ENCODE data around the gene COPS7A. TPM values are rescaled to one million over a fixed set of nuclear protein-coding genes. Genes with fewer than 3 reads are reported as not detected.

Gene COPS7A
- total and polyA plus RNA-seq, 9 donors, result 36.4 to 74.8 (median 48.4) TPM

- intact Hi-C loops (cut with DNase I), result no loop called here
These were observed 44.6 kb downstream of the COPS7A start for GRCh38 chr12:6768437-6768914.

GRCh38 chr12:6768990-6769389 is 45.1 kb downstream of the COPS7A start:
- DNase-seq, result peak; percentile 66 to 78 (median 73)
- no peaks in the 10 kb centered on the region for H3K36me3 ChIP-seq
- WGBS, 3 donors, result 18 to 31% (median 31%) methylated on average over 6 of the region's 6 CpGs
- peak overlapping the region; percentile 68 for H3K4me3 ChIP-seq
- H3K27ac ChIP-seq, result peak overlapping the region; percentile 91 to 100
- TF ChIP-seq CTCF (IDR thresholded peaks at IDR 0.05), result no peak
- peak; percentile 10 for TF ChIP-seq POLR2A (IDR thresholded peaks at IDR 0.05)
- no peak for TF ChIP-seq EP300 (IDR thresholded peaks at IDR 0.05)
- no peaks in the 10 kb centered on the region for H3K9me3 ChIP-seq
- intact Hi-C loops (cut with DNase I), result no loop called here
- H3K4me1 ChIP-seq (ENCODE audit: insufficient read depth), result peaks cover 24% of the 10 kb centered on the region
- H3K27me3 ChIP-seq, result no peaks in the 10 kb centered on the region

More at GRCh38 chr12:6768437-6768914, 44.6 kb downstream of the COPS7A start:
- peak overlapping the region; percentile 91 to 100 for H3K27ac ChIP-seq
- H3K9me3 ChIP-seq, result no peaks in the 10 kb centered on the region
- peaks cover 28% of the 10 kb centered on the region for H3K4me1 ChIP-seq (ENCODE audit: insufficient read depth)
- 8 to 15% (median 12%) methylated on average over 6 of the region's 6 CpGs for WGBS, 3 donors
- H3K4me3 ChIP-seq, result peak overlapping the region; percentile 68
- H3K27me3 ChIP-seq, result no peaks in the 10 kb centered on the region
- no peaks in the 10 kb centered on the region for H3K36me3 ChIP-seq
- peak in 1 of 5 donors; percentile 43 for DNase-seq
- no peak for TF ChIP-seq CTCF (IDR thresholded peaks at IDR 0.05)
- no peak for TF ChIP-seq POLR2A (IDR thresholded peaks at IDR 0.05)

GRCh38 chr12:6769666-6770065 is 45.8 kb downstream of the COPS7A start:
- Histone ChIP-seq H3K9me3 (no peaks in the 10 kb centered on the region), H3K27me3 (no peaks in the 10 kb centered on the region), H3K27ac (peak overlapping the region in 1 of 2 donors; percentile 91), H3K36me3 (no peaks in the 10 kb centered on the region), H3K4me3 (no peak overlapping the region), H3K4me1 (ENCODE audit: insufficient read depth) (peaks cover 21% of the 10 kb centered on the region)
- intact Hi-C loops (cut with DNase I), result loop anchor here in 1 of 4 donors (10.0 kb wide), 1 partner anchor 215 kb away; the partner anchor contains the start of gene IFFO1
- TF ChIP-seq CTCF (IDR thresholded peaks at IDR 0.05), result no peak
- no peak for TF ChIP-seq POLR2A (IDR thresholded peaks at IDR 0.05)
- no peak for DNase-seq
- 26 to 39% (median 35%) methylated on average over 4 of the region's 4 CpGs for WGBS, 3 donors

- Histone ChIP-seq H3K27me3 (no peaks in the 10 kb centered on the region), H3K27ac (peak overlapping the region in 1 of 2 donors; percentile 22), H3K9me3 (no peaks in the 10 kb centered on the region), H3K36me3 (no peaks in the 10 kb centered on the region), H3K4me3 (no peak overlapping the region), H3K4me1 (ENCODE audit: insufficient read depth) (peaks cover 19% of the 10 kb centered on the region)
- intact Hi-C loops (cut with DNase I), result loop anchor here in 1 of 4 donors (10.0 kb wide), 1 partner anchor 215 kb away; the partner anchor contains the start of gene IFFO1
- WGBS, 3 donors, result 65 to 74% (median 65%) methylated on average over 12 of the region's 12 CpGs
- TF ChIP-seq CTCF (IDR thresholded peaks at IDR 0.05) (no peak), POLR2A (IDR thresholded peaks at IDR 0.05) (no peak), EP300 (IDR thresholded peaks at IDR 0.05) (no peak)
- DNase-seq, result no peak
These were observed 46.2 kb downstream of the COPS7A start for GRCh38 chr12:6770094-6770493.
